Choroid plexus epithelial cell (primary cell): ENCODE measurements around the gene DNASE1L1.

Experiments
- DNase-seq: peaks from one replicate; pipeline ENCODE4 v3.0.0-alpha.2; 2010; ENCODE audit warnings: low read depth
- H3K4me3 ChIP-seq: 2 replicates; pipeline ENCODE4 v1.5.1; 2011; ENCODE audit warnings: low read depth, mild to moderate bottlenecking, control low read depth, low read length, moderate library complexity
- CTCF ChIP-seq: conservative IDR thresholded peaks from 2 replicates; pipeline ENCODE4 v1.5.1; 2011; ENCODE audit warnings: low read depth, mild to moderate bottlenecking, control low read depth, inconsistent platforms, low read length, moderate library complexity

The DNASE1L1 gene

GRCh38 chrX:154363706-154364439, 45.2 kb downstream of the DNASE1L1 start:
- DNase-seq: no peak
- H3K4me3 ChIP-seq: no peak overlapping the region
- no peak for TF ChIP-seq CTCF

- no peak for TF ChIP-seq CTCF
- no peak for DNase-seq
- H3K4me3 ChIP-seq: no peak overlapping the region
Measured at GRCh38 chrX:154362085-154362742, 46.8 kb downstream of the DNASE1L1 start.

GRCh38 chrX:154360155-154360713, 48.8 kb downstream of the DNASE1L1 start:
- TF ChIP-seq CTCF: no peak
- no peak for DNase-seq
- no peak overlapping the region for H3K4me3 ChIP-seq

- TF ChIP-seq CTCF: no peak
- no peak overlapping the region for H3K4me3 ChIP-seq
- DNase-seq: no peak
Measured at GRCh38 chrX:154359362-154360154, 49.5 kb downstream of the DNASE1L1 start.

- no peak for DNase-seq
- TF ChIP-seq CTCF: no peak
- no peak overlapping the region for H3K4me3 ChIP-seq
Measured at GRCh38 chrX:154358829-154359228, 50.2 kb downstream of the DNASE1L1 start.

- TF ChIP-seq CTCF: no peak
- no peak overlapping the region for H3K4me3 ChIP-seq
- DNase-seq: no peak
Measured at GRCh38 chrX:154358011-154358410, 51.0 kb downstream of the DNASE1L1 start.
